H1 (cell line): ENCODE data around the gene EPHA5. TPM values are rescaled to one million over a fixed set of nuclear protein-coding genes. Genes with fewer than 3 reads are reported as not detected.

ENCODE experiments used
- CEBPB ChIP-seq: IDR thresholded peaks from 2 replicates; pipeline ENCODE4 v1.6.1; 2012; ENCODE audit warnings: low read depth, low read length
- CHD7 ChIP-seq: fragments of 300-600 bp; sonication (generic); IDR thresholded peaks from 2 replicates; pipeline ENCODE4 v1.7.1; 2012; ENCODE audit warnings: low read length, moderate library complexity, mild to moderate bottlenecking, inconsistent platforms; ENCODE audit not compliant: insufficient replicate concordance
- HDAC2 ChIP-seq, 2 experiments: fragments of 300-600 bp in 1 of 2; sonication (generic) in 1 of 2; IDR thresholded peaks; 2 replicates each; pipeline ENCODE4 v1.6.1; 2011 to 2012; ENCODE audit warnings: low read depth in 2 of 2, low read length in 2 of 2, mild to moderate bottlenecking in 2 of 2, moderate library complexity in 2 of 2, borderline replicate concordance in 1 of 2, inconsistent platforms in 1 of 2
- JUND ChIP-seq: IDR thresholded peaks from 2 replicates; pipeline ENCODE4 v1.6.1; 2011; ENCODE audit warnings: mild to moderate bottlenecking, improper control_type of control experiment, low read length
- NRF1 ChIP-seq: IDR thresholded peaks from 2 replicates; pipeline ENCODE4 v1.6.1; 2011; ENCODE audit warnings: mild to moderate bottlenecking, low read depth, low read length, improper control_type of control experiment
- TBP ChIP-seq: IDR thresholded peaks from 2 replicates; pipeline ENCODE4 v1.6.1; 2011; ENCODE audit warnings: low read depth, low read length, improper control_type of control experiment
- polyA plus RNA-seq, 7 experiments: library from polyadenylated mRNA; depleted of rRNA in 3 of 7; stranded (reverse) in 5 of 7; unstranded in 2 of 7; fragments of >200 nt in 5 of 7; fragments of 200-250 nt in 2 of 7; gene quantifications; 1 replicate in 5 of 7; 2 replicates in 1 of 7; 4 replicates in 1 of 7; pipeline versions ENCODE4 v1.2.1 to v1.2.3, GENCODE V29; 2011 to 2013; ENCODE audit warnings: missing spikeins in 2 of 7, mixed read lengths in 2 of 7
- total RNA-seq: library from RNA; stranded (reverse); fragmentation: NEBNext Ultra II Directional; extraction: Animal tissue kit (Norgen Biotek cat#: 25700); gene quantifications from 2 replicates; pipeline ENCODE4 v1.2.1, GENCODE V29; 2021

Gene EPHA5
- total and polyA plus RNA-seq, 2 of the 8 experiments (the other 6 are each of a cell fraction or from before 2014, with no cell fraction given) = 0.03 to 0.11 TPM

GRCh38 chr4:65311120-65311519, 359.2 kb downstream of the EPHA5 start (continued):
- TF ChIP-seq TBP = no peak
- TF ChIP-seq CEBPB = no peak
- no peak for TF ChIP-seq HDAC2 (IDR thresholded peaks at IDR 0.05; ENCODE audit: borderline replicate concordance in 1 of 2, low read depth in 2 of 2, low read length in 2 of 2)
- no peak for TF ChIP-seq NRF1
- TF ChIP-seq CHD7 = no peak
- TF ChIP-seq JUND = no peak
